Measurements from ENCODE around the gene DAPK1. TPM values are rescaled to one million over a fixed set of nuclear protein-coding genes. Genes with fewer than 3 reads are reported as not detected.

Gene DAPK1
- total RNA-seq, 1 donor from 2014 or later: 35.1 TPM

- peaks cover 8% of the 10 kb centered on the region for H3K36me3 Mint-ChIP-seq (ENCODE audit: low read depth, unreplicated experiment)
- FAIRE-seq: no peak
- no peaks in the 10 kb centered on the region for H3K27me3 Mint-ChIP-seq (ENCODE audit: low read depth, unreplicated experiment)
- peak; percentile 66 for DNase-seq (ENCODE audit: low read depth)
- Histone ChIP-seq H3K79me2 (ENCODE audit: insufficient read depth, low read length) (no peaks in the 10 kb centered on the region), H3K9me3 (ENCODE audit: insufficient read depth, low read depth, low read length) (no peaks in the 10 kb centered on the region), H3K4me1 (ENCODE audit: insufficient read depth, low read length) (peaks cover 29% of the 10 kb centered on the region), H2AFZ (ENCODE audit: low read depth, low read length) (no peak overlapping the region), H3K4me3 (ENCODE audit: insufficient read depth, low read depth, low read length) (no peak overlapping the region), H3K27ac (ENCODE audit: low read depth, low read length) (no peak overlapping the region), H3K36me3 (ENCODE audit: insufficient read depth, low read length) (no peaks in the 10 kb centered on the region), H3K27me3 (ENCODE audit: insufficient read depth, low read length) (no peaks in the 10 kb centered on the region), H4K20me1 (ENCODE audit: insufficient read depth, low read length) (no peaks in the 10 kb centered on the region), H3K4me2 (ENCODE audit: low read length) (peak overlapping the region; percentile 20), H3K9ac (ENCODE audit: low read length) (no peak overlapping the region)
- H3K4me1 Mint-ChIP-seq (ENCODE audit: low read depth, unreplicated experiment): peaks cover 20% of the 10 kb centered on the region
- H3K27ac Mint-ChIP-seq (ENCODE audit: unreplicated experiment): no peak overlapping the region
- H3K4me3 Mint-ChIP-seq (ENCODE audit: unreplicated experiment): no peak overlapping the region
- no peak for TF ChIP-seq CTCF (IDR thresholded peaks at IDR 0.05; ENCODE audit: insufficient read depth, low read depth, low read length)
- H3K9me3 Mint-ChIP-seq (ENCODE audit: unreplicated experiment): no peaks in the 10 kb centered on the region
These were observed 96.5 kb downstream of the DAPK1 start for GRCh38 chr9:87594194-87594593.

GRCh38 chr9:87594662-87595061 is 97.0 kb downstream of the DAPK1 start:
- no peaks in the 10 kb centered on the region for H3K9me3 Mint-ChIP-seq (ENCODE audit: unreplicated experiment)
- TF ChIP-seq CTCF (IDR thresholded peaks at IDR 0.05; ENCODE audit: insufficient read depth, low read depth, low read length) (no peak), EZH2 (IDR thresholded peaks at IDR 0.05; ENCODE audit: insufficient read depth, low read length) (no peak)
- Histone ChIP-seq H2AFZ (ENCODE audit: low read depth, low read length) (no peak overlapping the region), H3K36me3 (ENCODE audit: insufficient read depth, low read length) (no peaks in the 10 kb centered on the region), H3K9me3 (ENCODE audit: insufficient read depth, low read depth, low read length) (no peaks in the 10 kb centered on the region), H3K9ac (ENCODE audit: low read length) (no peak overlapping the region), H3K27me3 (ENCODE audit: insufficient read depth, low read length) (no peaks in the 10 kb centered on the region), H3K4me3 (ENCODE audit: insufficient read depth, low read depth, low read length) (no peak overlapping the region), H3K79me2 (ENCODE audit: insufficient read depth, low read length) (no peaks in the 10 kb centered on the region), H4K20me1 (ENCODE audit: insufficient read depth, low read length) (no peaks in the 10 kb centered on the region), H3K27ac (ENCODE audit: low read depth, low read length) (no peak overlapping the region), H3K4me1 (ENCODE audit: insufficient read depth, low read length) (peaks cover 30% of the 10 kb centered on the region), H3K4me2 (ENCODE audit: low read length) (peak overlapping the region; percentile 20)
- H3K27ac Mint-ChIP-seq (ENCODE audit: unreplicated experiment): no peak overlapping the region
- no peak overlapping the region for H3K4me3 Mint-ChIP-seq (ENCODE audit: unreplicated experiment)
- no peak for FAIRE-seq
- peaks cover 8% of the 10 kb centered on the region for H3K36me3 Mint-ChIP-seq (ENCODE audit: low read depth, unreplicated experiment)
- DNase-seq (ENCODE audit: low read depth): no peak
- peaks cover 24% of the 10 kb centered on the region for H3K4me1 Mint-ChIP-seq (ENCODE audit: low read depth, unreplicated experiment)
- no peaks in the 10 kb centered on the region for H3K27me3 Mint-ChIP-seq (ENCODE audit: low read depth, unreplicated experiment)

- no peak for DNase-seq (ENCODE audit: low read depth)
- Histone ChIP-seq H3K36me3 (ENCODE audit: insufficient read depth, low read length) (no peaks in the 10 kb centered on the region), H3K79me2 (ENCODE audit: insufficient read depth, low read length) (no peaks in the 10 kb centered on the region), H2AFZ (ENCODE audit: low read depth, low read length) (no peak overlapping the region), H3K27ac (ENCODE audit: low read depth, low read length) (no peak overlapping the region), H3K4me3 (ENCODE audit: insufficient read depth, low read depth, low read length) (no peak overlapping the region), H3K4me2 (ENCODE audit: low read length) (no peak overlapping the region), H3K4me1 (ENCODE audit: insufficient read depth, low read length) (peaks cover 38% of the 10 kb centered on the region), H3K27me3 (ENCODE audit: insufficient read depth, low read length) (no peaks in the 10 kb centered on the region), H3K9me3 (ENCODE audit: insufficient read depth, low read depth, low read length) (no peaks in the 10 kb centered on the region), H4K20me1 (ENCODE audit: insufficient read depth, low read length) (no peaks in the 10 kb centered on the region), H3K9ac (ENCODE audit: low read length) (no peak overlapping the region)
- Mint-ChIP-seq H3K4me3 (ENCODE audit: unreplicated experiment) (no peak overlapping the region), H3K27me3 (ENCODE audit: low read depth, unreplicated experiment) (no peaks in the 10 kb centered on the region), H3K9me3 (ENCODE audit: unreplicated experiment) (no peaks in the 10 kb centered on the region), H3K27ac (ENCODE audit: unreplicated experiment) (no peak overlapping the region), H3K36me3 (ENCODE audit: low read depth, unreplicated experiment) (peaks cover 8% of the 10 kb centered on the region), H3K4me1 (ENCODE audit: low read depth, unreplicated experiment) (peaks cover 32% of the 10 kb centered on the region)
- TF ChIP-seq EZH2 (IDR thresholded peaks at IDR 0.05; ENCODE audit: insufficient read depth, low read length): no peak
- no peak for TF ChIP-seq CTCF (IDR thresholded peaks at IDR 0.05; ENCODE audit: insufficient read depth, low read depth, low read length)
- FAIRE-seq: no peak
These were observed 97.9 kb downstream of the DAPK1 start for GRCh38 chr9:87595610-87596009.
